ENCODE results near the gene TTC9.

The TTC9 gene

DNA sequence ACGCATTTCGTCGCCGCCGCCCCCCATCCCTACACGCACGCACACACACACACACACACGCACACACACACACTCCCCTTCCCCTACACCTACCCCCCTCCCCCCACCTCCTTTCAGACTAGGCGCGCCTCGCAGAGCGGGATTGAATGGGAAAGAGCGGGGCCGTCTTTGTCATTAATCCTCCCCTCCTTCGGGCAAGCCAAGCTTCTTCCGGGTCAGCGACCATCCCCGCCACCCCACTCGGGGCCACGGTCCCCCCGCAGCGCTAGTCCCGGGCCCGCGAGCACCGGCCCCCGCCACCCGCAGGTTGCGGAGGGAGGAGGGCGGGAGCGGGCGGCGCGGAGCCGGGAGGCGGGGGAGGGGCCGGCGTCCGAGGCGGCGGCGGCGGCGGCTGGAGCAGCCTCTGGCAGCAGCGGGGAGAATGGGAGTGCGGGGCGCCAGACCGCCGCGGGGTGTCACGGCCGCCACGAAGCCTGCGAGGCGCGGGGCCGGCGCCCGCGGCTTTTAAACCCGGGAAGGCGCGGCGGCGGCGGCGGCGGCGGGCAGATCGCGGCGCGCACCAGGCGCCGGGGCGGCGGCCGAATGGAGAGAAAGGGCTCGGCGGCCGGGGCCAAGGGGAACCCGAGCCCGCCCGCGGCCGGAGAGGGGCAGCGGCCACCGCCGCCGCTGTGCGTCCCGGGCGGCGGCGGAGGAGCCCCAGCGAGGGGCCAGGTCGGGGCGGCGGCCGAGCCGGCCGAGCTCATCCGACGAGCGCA lies at the start of gene TTC9:
TSS of gene TTC9 (plus strand) at position 369 of the 755 bp plus-strand sequence. CDS start at position 583, 214 bp downstream.
- no peak for DNase-seq (ENCODE audit: low spot score)

DNA sequence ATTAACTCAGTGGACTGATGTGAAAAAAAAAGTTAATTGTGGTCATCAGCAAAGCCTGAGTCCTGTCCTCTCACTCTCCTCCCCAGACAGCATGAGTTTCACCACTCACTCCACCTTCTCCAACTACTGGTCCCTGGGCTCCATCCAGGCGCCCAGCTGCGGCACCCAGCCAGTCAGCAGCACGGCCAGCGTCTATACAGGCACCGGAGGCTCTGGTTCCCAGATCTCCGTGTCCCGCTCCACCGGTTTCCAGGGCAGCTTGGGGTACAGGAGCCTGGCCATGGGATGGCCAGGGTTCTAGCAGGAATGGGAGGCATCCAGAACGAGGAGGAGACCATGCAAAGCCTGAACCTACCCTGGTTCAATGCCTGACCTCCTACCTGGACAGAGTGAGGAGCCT lies 47.3 kb upstream of the TTC9 start:
- no peak for DNase-seq (ENCODE audit: low spot score)

DNA sequence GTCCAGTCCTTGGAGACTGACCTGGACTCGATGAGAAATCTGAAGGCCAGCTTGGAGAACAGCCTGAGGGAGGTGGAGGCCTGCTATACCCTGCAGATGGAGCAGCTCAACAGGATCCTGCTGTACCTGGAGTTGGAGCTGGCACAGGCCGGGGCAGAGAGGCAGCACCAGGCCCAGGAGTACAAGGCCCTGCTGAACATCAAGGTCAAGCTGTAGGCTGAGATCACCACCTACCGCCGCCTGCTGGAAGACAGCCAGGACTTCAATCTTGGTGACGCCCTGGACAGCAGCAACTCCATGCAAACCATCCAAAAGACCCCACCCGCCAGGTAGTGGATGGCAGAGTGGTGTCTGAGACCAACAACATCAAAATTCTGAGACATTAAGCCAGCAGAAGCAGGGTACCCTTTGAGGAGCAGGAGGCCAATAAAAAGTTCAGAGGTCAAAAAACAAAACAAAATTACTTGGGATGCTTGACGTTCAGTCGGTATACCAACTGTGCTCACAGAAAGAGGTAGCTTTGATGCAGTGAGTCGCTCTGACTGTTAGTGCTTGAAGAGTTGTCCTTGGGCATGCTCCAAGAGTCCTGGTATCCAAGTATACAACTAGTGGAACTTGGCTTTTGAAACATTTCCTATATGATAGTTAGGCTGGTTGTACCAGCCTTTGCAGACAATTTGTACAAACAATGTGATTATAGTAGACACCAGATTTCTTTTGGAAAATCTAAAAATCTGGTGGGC lies 46.1 kb upstream of the TTC9 start:
- DNase-seq (ENCODE audit: low spot score): peak; percentile 4

DNA sequence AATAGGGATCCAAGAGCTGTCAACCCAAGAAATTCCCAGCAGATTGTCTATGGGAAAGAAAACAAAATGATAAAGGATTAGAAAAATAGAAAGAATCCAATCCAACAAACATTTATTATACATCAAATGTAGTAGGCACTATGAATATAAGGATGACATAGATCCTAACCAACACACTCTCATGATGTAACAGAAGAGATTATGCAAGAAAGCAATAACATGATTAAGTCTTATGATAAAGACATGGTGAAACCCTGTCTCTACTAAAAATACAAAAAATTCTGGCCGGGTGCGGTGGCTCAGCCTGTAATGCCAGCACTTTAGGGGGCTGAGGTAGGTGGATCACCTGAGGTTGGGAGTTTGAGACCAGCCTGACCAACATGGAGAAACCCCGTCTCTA lies 44.0 kb upstream of the TTC9 start:
- no peak for DNase-seq (ENCODE audit: low spot score)

DNA sequence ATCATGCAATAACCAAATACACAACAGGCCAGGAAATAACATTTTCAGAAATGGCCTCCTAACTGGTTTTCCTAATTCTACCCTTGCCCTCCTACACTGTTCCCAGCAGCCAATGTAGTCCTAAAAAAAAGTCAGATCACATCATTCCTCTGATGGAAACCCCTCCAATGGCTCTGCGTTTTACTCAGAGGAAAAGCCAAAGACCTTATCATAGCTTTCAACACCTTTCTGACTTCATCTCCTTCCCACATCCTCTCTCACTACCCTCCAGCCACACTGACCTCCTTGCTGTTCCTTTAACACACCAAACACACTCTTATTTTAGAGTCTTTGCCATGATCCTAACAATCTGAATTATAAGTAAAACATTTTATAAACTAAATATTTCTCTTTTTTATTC lies 42.4 kb upstream of the TTC9 start:
- DNase-seq (ENCODE audit: low spot score): peak; percentile 24

DNA sequence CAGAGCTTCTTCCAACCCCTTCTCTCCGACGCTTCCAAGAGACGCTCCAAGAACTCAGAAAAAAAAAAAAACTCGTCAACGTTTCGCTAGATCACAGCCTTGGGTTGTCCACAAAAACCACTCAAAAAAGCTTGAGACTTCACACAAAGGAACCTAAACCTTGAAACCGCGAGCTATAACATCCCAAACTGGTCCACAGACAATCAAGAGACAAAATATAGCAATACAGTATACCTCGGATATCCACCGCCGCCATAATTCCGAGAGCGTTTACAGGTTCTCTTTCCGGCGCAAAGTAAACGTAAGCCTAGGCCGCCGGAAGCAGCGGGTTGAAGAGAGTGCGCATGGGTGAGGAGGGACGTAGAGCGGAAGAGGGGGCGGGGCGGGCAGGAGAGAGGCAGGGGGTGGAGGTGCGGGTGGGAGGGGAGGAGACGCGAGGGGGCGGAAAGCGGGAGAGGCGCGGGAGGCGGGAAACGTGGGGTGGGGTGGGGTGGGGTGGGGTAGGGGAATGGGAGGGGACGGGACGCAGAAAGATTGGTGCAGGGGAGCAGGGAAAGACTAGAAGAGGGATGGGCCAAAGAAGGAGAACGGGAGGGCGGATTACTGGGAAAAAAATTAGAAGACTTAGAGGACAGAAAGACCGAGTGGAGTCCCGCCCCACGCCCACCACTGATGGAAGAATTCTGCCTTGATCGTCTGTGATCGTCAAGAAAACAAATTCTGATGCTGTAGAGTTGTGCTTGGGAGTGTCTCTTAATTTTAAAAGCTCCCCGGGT lies 41.1 kb upstream of the TTC9 start, which contains the start of gene MED6:
TSS of gene MED6 (minus strand) at position 274 of the 776 bp plus-strand sequence. CDS start at position 256, 18 bp downstream.
- peak; percentile 93 for DNase-seq (ENCODE audit: low spot score)

DNA sequence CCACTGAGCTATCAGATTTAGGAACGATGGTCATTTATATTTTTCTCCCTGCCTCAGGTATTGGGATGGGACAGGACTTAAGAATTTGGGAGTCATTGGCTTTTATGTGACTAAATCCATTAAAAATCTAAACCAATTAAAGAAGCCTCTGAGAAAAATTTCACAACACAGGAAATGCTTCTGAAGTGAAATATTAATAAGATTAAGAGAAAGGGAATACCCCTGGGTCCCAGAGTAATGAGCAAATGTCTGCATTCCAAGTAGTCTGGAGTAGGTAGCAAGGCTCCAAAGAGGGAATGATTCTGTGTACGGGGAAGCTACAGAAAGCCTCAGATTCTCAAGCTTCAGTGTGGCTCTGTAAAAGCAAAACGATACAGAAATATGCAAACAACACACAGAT lies 40.6 kb upstream of the TTC9 start:
- no peak for DNase-seq (ENCODE audit: low spot score)

DNA sequence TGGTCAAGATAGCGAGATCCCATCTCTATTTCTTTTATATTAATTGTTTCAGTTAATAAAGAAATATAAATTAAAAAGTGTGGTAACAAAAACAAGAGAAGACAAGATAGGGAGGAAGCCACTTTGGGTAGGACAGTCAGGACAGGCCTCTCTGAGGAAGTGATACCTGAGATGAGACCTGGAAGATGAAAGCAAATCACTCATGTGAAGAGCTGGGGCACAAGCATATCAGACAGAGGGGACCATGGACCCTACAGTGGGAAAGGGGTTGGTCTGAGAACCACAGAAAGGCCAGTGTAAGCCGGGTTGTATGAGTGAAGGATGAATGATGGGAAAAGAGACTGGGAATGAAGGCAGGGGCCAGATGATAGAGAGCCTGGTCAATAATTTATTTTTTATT lies 39.5 kb upstream of the TTC9 start:
- DNase-seq (ENCODE audit: low spot score): no peak

DNA sequence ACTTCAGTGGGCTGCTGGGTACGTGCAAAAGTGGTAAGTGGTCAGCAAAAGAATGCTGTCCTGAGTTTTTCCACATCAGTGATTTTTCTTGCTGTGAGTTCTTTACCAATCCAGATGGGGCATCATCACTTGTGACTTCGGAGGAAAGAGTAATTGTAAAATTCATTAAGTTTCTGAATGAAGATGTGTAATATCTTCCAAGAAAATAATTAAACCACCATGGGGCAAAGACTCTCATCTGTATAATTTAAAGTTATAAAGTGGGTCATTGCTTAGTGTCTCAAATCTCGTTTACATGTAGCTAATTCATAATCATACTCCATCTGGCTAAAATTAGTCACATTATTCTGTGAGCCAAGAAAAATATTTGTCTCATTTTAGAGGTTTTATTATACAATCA lies 30.5 kb upstream of the TTC9 start:
- DNase-seq (ENCODE audit: low spot score): no peak

DNA sequence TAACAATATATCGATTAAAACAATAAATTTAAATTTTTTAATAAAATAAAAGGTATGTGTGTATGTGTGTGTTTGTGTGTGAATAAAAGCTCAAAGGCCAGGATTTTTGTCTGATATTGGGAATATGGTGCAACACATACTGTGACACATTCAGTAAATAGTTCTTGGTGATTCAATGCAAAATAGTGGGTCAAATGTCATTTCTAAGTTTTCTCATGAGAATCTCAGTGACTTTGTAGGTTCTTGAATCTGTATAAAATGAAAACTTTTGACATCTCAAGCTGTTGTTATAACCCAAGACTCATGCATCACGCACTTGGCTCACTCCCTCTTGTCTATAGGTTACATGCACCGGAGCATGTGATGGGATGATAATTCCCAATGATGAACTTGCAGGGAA lies 25.1 kb upstream of the TTC9 start:
- DNase-seq (ENCODE audit: low spot score): no peak

DNA sequence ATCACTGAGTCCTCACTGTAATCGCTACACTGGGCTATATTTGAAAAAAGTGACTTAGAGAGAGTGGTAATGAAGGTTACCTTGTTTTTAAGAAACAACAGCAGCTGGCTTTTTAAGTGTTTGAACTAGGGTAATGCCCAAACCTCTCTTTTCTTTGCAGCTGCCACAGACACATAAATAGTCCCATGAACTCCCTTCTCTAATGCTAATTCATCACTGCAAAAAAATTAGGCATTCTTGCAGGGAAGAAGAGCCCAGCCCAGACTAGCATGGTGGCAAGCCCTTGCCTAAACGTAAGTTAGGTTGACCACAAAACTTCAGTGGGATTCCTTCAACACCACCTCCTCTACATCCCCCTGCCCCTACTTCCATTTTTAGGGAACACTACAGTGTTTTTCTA lies 23.4 kb upstream of the TTC9 start:
- no peak for DNase-seq (ENCODE audit: low spot score)

DNA sequence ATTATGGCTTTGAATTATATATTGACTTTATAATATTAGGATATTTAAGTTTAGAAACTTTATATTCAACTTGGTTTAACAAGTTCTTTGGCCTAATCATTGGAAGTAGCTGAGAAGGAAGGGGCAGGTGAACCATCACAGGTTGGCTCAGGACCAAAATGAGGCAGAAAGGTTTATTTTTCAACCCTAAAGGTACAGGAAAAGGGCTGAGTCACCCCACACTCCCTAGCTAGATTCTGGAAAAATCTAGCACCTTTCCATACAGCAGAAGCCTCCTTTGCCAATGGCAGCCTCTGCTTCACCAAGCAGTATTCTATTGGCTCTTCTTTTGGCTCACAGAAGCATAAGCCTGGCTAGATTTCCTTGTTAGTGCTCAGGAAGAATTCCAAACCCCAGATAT lies 22.0 kb upstream of the TTC9 start:
- no peak for DNase-seq (ENCODE audit: low spot score)

DNA sequence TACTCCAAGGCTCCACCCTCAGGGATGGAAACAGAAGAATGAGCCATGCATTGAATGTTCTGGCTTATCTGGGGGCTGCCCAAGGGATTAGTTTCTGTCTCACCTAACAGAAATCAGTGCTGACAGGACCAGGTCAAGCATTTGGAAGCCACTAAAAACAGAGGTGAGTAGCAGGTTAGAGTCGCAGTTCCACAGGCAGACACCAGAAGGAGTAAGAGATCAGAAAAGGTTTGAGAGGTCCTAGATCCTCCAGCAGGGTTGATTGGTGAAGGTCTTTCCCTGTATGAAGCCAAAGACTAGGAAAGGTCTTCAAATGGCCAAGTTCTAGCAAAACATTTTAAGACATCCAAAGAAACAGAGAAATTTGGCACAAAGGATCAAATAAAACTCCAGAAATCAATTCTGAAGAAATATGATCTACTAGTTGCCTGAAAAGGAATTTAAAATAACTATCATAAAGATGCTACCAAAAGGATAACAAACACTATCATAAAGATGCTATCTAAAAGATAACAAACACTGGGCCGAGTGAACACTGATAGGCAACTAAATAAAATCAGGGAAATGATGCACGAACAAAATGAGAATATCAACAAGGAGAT lies 19.5 kb upstream of the TTC9 start:
- peak; percentile 42 for DNase-seq (ENCODE audit: low spot score)

DNA sequence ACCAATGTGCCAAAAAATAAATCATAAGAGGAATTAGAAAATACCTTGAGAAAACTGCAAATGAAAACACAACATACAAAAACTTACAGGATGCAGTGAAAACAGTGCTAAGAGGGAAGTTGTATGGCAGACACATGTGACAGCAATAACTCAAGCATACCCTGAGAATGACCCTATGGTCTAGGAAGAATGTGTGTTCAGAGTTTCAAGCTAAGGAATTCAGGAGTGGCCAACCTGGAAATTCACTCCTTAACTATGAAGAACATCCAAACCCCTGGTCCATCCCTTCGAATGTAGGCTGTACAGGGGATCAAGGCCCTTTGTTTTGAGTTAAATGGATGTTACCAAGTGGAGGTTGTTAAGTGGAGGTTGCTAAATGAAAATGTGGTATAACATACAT lies 16.7 kb upstream of the TTC9 start:
- no peak for DNase-seq (ENCODE audit: low spot score)

DNA sequence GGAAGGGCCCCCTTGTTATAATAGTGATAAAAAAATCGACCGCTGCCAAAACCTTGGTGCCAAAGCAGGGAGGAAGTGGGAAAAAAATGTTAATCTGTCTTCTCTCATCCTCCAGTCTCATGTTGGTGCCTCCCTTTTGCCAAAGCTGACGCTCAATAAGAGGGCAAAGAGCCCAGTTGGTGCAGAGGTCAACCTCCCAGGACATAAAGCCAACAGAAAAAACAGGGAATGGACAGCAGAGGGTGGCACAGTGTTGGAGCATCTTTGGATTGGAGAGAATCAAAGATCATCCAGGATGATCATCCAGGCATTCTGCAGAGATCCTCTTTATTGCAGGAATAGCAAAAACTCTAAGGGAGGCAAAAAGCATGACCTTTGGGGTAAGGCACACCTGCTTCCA lies 9.8 kb upstream of the TTC9 start:
- DNase-seq (ENCODE audit: low spot score): no peak

DNA sequence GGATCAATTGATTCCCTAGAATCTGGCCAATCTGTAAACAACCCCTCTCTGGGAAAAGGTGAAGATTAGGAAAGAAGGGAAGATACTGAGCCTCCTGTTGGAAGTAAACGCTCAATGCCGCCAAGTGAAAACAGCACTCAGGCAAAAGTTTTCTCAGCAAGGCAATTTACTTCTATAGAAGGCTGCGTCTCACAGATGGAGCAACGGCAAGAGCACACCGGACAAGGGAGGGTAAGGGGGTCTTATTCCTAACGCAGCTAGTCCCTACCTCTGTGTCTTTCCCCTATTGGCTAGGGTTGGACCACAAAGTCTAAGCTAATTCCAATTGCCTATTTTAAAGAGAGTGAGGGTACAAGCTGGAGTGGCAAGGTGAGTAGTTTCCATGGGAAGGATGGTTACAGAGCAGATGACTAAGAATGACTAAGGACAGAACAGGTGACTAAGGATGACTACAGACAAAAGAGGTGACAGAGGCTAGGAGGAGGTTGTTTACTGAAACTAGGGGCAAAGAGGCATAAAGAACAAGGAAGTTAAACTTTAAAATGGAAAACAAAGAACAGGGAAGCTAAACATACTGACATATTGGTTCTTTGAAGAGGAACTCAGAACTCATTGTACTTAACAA lies 5.6 kb upstream of the TTC9 start:
- DNase-seq (ENCODE audit: low spot score): peak; percentile 77

DNA sequence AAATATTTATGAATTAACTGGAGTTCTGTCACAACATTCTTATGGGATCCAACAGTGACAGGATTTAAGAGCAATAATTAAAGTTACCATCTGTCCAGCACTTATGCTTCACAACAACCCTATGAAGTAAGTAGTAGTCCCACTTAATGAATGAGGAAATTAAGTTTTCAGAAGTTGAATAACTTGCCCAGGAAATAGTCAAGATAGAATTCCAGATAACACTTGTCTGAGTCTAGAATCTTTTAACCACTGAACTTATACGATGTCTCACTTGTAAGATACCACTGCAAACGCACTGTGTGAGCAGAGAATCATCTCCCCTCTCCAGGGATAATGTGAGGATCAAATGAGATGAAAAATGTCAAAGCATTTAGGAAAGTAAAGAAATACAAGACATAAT lies 3.3 kb upstream of the TTC9 start:
- DNase-seq (ENCODE audit: low spot score): no peak

DNA sequence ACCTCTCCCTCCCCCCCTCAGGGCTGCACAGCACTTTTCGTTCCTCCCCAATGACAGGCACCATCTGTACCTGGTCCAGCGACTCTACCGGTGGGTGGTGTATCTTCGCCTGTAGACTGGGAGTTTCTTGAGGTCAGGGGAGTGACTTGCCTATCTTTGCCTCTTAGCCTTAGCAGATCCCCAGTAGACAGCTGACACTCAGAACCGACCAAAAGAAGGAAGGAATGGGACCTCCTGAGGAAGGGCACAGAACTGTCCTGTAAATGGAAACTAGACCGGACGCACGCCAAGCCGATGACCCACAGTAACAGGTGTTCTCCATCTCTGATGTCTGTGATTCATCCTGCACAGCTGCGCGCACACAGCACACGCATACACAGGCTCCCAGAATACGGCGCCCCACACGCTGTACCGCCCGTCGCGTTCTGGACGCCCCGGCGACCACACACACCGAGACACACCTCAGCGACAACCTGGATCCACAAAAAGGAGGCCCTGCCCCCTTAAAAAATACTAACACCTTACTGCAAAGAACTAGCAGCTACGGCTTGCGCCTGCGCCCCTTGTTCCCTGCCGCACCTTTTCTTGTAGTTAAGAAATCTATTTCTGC lies 673 bp upstream of the TTC9 start:
- DNase-seq (ENCODE audit: low spot score): peak; percentile 92

DNA sequence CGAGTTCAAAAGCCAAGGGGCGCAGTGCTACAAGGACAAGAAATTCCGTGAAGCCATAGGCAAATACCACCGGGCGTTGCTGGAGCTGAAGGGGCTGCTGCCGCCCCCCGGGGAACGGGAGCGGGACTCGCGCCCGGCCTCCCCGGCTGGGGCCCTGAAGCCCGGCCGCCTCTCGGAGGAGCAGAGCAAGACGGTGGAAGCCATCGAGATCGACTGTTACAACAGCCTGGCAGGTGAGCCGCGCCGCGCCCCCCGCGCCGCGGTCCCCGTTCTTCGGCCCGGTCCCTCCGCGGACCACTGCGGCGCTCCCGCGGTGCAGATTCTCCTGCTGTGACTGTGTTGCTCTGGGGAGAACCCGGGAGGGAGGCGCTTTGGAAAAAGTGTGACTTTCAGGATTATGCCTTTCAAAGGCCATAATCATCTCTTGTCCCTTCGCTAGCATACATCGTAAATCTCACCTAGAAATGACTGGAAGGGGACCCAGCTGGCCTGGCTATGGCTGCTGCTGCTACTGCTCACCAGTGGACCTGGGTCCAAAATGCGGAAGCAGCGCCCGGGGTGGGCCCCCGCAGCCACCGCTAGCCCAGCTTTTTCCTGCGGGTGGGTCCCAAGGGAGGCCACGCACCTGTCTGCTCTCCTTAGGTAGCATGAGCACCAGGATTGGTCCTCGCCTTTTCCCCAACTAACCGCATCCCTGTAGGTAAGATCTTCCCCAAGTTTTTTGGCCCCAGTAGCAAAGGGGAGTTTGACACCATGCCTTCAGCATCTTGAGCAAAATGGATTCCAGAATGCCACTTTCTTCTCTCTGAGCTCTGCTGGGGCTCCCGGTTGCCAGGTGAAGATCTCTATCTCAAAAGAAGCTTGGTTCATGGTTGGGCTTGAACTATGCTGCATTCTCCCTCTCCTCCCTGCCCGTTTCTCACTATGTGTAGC lies 853 bp downstream of the TTC9 start:
- DNase-seq (ENCODE audit: low spot score): no peak

DNA sequence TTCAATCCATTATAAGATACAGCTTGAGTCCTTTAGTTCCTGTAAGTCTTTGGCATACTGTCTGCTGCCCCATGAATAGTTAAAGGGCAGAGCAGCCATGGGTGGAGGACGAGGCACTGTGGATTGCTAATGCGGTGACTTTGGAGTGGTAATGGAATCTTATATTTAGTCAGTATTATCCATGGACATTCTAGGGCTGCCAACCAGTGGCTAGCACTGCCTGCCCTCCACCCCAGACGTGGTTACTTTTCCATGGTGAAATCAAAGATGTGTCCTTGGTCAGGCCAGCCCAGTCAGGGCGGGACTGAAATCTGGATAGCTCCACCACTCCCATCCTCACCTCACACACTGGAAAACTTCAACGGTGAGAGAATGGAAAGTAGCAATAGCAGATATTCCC lies 2.3 kb downstream of the TTC9 start:
- DNase-seq (ENCODE audit: low spot score): no peak

All from RKO (cell line).